ENCODE results near the gene HGFAC. TPM values are rescaled to one million over a fixed set of nuclear protein-coding genes. Genes with fewer than 3 reads are reported as not detected.

HGFAC gene
- total RNA-seq, 1 experiment from 2014 or later: 0.37 TPM

DNA sequence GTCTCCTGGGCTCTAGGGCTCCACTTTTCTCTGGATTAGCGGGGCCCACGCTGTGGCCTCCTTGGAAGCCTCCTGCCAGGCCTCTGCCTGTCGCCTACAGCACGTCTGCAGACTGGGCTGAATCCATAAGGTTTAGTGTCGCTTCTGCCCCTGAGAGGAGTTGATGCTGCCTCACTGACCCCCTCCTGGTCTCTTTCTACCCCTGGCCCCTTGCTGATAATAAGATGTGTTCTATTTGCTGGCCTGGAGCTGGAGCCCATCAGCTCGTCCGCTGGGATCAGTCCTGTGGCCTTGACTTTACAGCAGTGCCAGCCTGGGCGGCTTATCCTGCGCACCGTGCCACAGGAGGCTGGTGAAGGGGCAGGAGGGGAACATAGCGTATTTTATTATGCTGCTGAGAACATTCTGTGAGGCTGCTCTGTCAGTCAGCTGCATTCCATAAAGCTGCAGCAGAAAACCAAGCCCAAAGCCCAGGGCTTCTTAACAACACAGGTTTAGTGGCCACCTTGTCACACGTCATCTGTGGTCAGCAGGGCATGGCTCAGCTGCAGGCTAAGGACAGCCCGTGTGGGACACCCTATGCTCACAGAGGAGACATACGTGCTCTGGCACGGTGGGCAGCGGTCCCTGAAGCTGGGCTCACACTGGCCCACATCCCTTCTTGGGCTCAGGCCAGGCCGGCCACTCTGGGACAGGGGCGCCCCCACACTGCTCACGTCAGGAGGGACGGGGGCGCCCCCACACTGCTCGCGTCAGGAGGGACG is 29.3 kb upstream of the HGFAC start:
- no peak overlapping the region for H2AK5ac ChIP-seq (ENCODE audit: insufficient read length, low read length)
- no peak overlapping the region for H3K23ac ChIP-seq (ENCODE audit: insufficient read length, low read depth, low read length)
- WGBS (ENCODE audit: extremely low coverage, insufficient read length, low lambda C conversion rate): no CpG with 5 or more reads among the region's 24 CpGs
- H2BK5ac ChIP-seq (ENCODE audit: insufficient read length, low read length): no peak overlapping the region
- Mint-ChIP-seq H3K27ac (no peak overlapping the region; a peak in 1 of 7 replicates), H3K4me3 (no peak overlapping the region), H3K4me1 (peaks cover 5 to 12% of the 10 kb centered on the region in 2 experiments; a peak in 3 of 4 replicates), H3K27me3 (ENCODE audit: low read depth) (no peaks in the 10 kb centered on the region; the same call in 1 of the 2 replicates), H3K36me3 (ENCODE audit: insufficient read depth in 1 of 3, low read depth in 3 of 3) (peaks cover 0 to 17% (median 0%) of the 10 kb centered on the region in 3 experiments; a peak in 4 of 7 replicates), H3K9me3 (no peaks in the 10 kb centered on the region)
- no peak overlapping the region for H2BK120ac ChIP-seq (ENCODE audit: low read depth, low read length, poor library complexity, severe bottlenecking)
- H4K8ac ChIP-seq (replicated peaks; ENCODE audit: insufficient read length, low read depth, low read length): no peak overlapping the region
- no peaks in the 10 kb centered on the region for H3K23me2 ChIP-seq (ENCODE audit: insufficient read length, low read depth, low read length, poor library complexity, severe bottlenecking)
- DNase-seq: peak; percentile 20
- no peak overlapping the region for H3K9ac ChIP-seq (ENCODE audit: extremely low read depth, insufficient read length, low read length)
- no peaks in the 10 kb centered on the region for H3K9me3 ChIP-seq (ENCODE audit: control insufficient read depth, low read depth, low read length)
- H3K4me1 ChIP-seq (ENCODE audit: insufficient read depth, low read length): no peaks in the 10 kb centered on the region
- no peak overlapping the region for H2BK15ac ChIP-seq (ENCODE audit: low read depth, low read length)
- H3K4ac ChIP-seq (ENCODE audit: low read depth, low read length): no peak overlapping the region
- no peak overlapping the region for H4K91ac ChIP-seq (ENCODE audit: insufficient read length, low read depth, low read length)
- H3K56ac ChIP-seq (ENCODE audit: insufficient read length, low read depth, low read length): no peak overlapping the region
- no peak overlapping the region for H3K18ac ChIP-seq (ENCODE audit: insufficient read length, low read depth, low read length)
- H2BK12ac ChIP-seq (ENCODE audit: insufficient read length, low read depth, low read length): no peak overlapping the region
- no peak overlapping the region for H3K14ac ChIP-seq (ENCODE audit: insufficient read depth, low read length)
- H3K27me3 ChIP-seq (ENCODE audit: insufficient read depth, low read length): no peaks in the 10 kb centered on the region
- no peaks in the 10 kb centered on the region for H3K79me2 ChIP-seq (ENCODE audit: insufficient read depth, low read length)
- H3K27ac ChIP-seq (ENCODE audit: insufficient read length, low read depth, low read length): no peak overlapping the region
- TF ChIP-seq, protein P1, sequence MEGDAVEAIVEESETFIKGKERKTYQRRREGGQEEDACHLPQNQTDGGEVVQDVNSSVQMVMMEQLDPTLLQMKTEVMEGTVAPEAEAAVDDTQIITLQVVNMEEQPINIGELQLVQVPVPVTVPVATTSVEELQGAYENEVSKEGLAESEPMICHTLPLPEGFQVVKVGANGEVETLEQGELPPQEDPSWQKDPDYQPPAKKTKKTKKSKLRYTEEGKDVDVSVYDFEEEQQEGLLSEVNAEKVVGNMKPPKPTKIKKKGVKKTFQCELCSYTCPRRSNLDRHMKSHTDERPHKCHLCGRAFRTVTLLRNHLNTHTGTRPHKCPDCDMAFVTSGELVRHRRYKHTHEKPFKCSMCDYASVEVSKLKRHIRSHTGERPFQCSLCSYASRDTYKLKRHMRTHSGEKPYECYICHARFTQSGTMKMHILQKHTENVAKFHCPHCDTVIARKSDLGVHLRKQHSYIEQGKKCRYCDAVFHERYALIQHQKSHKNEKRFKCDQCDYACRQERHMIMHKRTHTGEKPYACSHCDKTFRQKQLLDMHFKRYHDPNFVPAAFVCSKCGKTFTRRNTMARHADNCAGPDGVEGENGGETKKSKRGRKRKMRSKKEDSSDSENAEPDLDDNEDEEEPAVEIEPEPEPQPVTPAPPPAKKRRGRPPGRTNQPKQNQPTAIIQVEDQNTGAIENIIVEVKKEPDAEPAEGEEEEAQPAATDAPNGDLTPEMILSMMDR (conservative IDR thresholded peaks at IDR 0.05): no peak
- no peak overlapping the region for H2AFZ ChIP-seq (ENCODE audit: low read length)
- no peak overlapping the region for H2BK20ac ChIP-seq (ENCODE audit: low read depth, low read length, poor library complexity, severe bottlenecking)
- no peak overlapping the region for H3T11ph ChIP-seq (ENCODE audit: low read length)
- H3K4me2 ChIP-seq (ENCODE audit: insufficient read depth, insufficient read length, low read length): no peak overlapping the region
- no peak overlapping the region for H4K5ac ChIP-seq (ENCODE audit: insufficient read length, low read depth, low read length)
- H4K20me1 ChIP-seq (ENCODE audit: control insufficient read depth, insufficient read depth, insufficient read length): no peaks in the 10 kb centered on the region
- no peaks in the 10 kb centered on the region for H3K79me1 ChIP-seq (ENCODE audit: insufficient read depth, low read depth, low read length, poor library complexity, severe bottlenecking)

Data from H9 (cell line).